GM10248 (cell line): ENCODE measurements around the gene OR11H6.
"Not testable (repeated sequence)": the region's sequence is repeated elsewhere in the genome, so short reads cannot be mapped to it uniquely, and the experiment has no call there.

Experiments used
- CTCF ChIA-PET: fragments of 300-600 bp; sonication (Branson Sonifier 250); formaldehyde crosslinking; extraction: SDS; loops from one replicate; lab custom pipeline; 2021; ENCODE audit warnings: antibody characterized with exemption; lab: Yijun Ruan, JAX
- POLR2A ChIA-PET: fragments of 350-650 bp; sonication (Branson Sonifier 250); formaldehyde crosslinking; extraction: SDS; loops from one replicate; lab custom pipeline; 2020; ENCODE audit warnings: antibody characterized with exemption; lab: Yijun Ruan, JAX
- DNase-seq: peaks from one replicate; pipeline ENCODE4 v3.0.0; 2012; ENCODE audit errors: extremely low spot score
- TF ChIP-seq, protein P1 (sequence below): IDR thresholded peaks from 2 replicates; pipeline ENCODE4 v1.5.1; 2012; ENCODE audit warnings: mild to moderate bottlenecking, low read depth; ENCODE audit errors: extremely low read depth, missing control alignments, control extremely low read depth

The OR11H6 gene

DNA sequence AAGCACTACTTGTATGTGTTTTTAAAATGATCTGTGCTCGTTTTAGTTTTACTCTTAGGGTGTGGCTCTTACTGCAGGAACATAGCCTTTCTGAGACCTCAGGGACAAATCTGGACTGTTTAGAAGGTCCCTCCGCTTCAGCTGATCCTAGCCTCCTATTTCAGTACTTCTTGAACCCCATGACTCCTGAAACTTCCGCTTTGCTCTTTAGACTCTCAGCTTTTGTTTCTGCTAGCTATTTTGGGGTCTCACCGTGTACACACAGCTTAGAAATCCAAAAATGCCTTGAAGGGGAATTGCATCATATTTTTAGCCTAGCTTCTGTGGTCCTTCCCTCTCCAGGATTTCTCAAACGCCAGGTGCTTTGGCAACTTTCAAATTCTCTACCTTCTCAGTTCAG lies 24.5 kb upstream of the OR11H6 start:
- POLR2A ChIA-PET: no interaction called here
- no peak for DNase-seq
- TF ChIP-seq, protein P1, sequence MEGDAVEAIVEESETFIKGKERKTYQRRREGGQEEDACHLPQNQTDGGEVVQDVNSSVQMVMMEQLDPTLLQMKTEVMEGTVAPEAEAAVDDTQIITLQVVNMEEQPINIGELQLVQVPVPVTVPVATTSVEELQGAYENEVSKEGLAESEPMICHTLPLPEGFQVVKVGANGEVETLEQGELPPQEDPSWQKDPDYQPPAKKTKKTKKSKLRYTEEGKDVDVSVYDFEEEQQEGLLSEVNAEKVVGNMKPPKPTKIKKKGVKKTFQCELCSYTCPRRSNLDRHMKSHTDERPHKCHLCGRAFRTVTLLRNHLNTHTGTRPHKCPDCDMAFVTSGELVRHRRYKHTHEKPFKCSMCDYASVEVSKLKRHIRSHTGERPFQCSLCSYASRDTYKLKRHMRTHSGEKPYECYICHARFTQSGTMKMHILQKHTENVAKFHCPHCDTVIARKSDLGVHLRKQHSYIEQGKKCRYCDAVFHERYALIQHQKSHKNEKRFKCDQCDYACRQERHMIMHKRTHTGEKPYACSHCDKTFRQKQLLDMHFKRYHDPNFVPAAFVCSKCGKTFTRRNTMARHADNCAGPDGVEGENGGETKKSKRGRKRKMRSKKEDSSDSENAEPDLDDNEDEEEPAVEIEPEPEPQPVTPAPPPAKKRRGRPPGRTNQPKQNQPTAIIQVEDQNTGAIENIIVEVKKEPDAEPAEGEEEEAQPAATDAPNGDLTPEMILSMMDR: no peak
- CTCF ChIA-PET: no interaction called here

DNA sequence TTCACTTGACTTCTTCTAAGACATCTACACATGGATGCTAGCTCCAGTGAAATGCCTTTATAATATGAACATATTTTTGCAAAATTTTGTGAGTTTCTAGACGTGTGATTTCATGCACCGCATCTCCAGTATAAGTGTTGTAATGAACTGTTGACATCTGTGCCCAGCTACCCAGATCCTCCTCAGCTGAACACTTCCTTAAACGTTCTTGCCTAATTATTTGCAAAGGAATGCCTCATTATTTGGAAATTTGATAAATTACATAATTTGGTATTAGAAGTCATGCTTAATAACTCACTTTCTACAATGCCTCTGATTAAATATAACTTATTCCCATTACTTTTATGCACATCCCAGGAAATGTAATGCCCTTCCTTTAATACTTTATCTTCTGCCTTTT lies 18.8 kb upstream of the OR11H6 start:
- ChIA-PET POLR2A (no interaction called here), CTCF (no interaction called here)
- TF ChIP-seq, protein P1: no peak
- no peak for DNase-seq

DNA sequence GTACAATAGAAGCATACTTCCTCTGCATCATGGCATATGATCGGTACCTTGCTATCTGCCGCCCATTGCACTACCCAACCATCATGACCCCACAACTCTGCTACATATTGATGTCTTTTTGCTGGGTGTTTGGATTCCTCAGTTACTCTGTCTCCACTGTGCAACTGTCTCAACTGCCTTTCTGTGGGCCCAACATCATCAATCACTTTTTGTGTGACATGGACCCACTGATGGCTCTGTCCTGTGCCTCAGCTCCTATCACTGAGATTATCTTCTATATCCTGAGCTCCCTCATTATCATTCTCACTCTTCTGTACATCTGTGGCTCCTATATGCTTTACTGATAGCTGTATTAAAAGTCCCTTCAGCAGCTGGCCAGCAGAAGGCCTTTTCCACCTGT lies 13.9 kb upstream of the OR11H6 start:
- TF ChIP-seq, protein P1: no peak
- ChIA-PET POLR2A (no interaction called here), CTCF (interaction anchor here (0.9 kb wide), 1 partner anchor 16 kb away, joined by 3 read pairs; no protein-coding TSS in a partner anchor)

DNA sequence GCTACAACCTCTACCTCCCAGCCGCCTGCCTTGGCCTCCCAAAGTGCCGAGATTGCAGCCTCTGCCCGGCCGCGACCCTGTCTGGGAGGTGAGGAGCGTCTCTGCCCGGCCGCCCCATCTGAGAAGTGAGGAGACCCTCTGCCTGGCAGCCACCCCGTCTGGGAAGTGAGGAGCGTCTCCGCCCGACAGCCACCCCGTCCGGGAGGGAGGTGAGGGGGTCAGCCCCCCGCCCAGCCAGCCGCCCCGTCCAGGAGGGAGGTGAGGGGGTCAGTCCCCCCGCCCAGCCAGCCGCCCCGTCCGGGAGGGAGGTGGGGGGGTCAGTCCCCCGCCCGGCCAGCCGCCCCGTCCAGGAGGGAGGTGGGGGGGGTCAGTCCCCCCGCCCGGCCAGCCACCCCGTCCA lies 11.1 kb upstream of the OR11H6 start:
- CTCF ChIA-PET, POLR2A ChIA-PET, DNase-seq: not testable (repeated sequence)

More for the DNA sequence above, 13.9 kb upstream of the OR11H6 start:
- no peak for DNase-seq

DNA sequence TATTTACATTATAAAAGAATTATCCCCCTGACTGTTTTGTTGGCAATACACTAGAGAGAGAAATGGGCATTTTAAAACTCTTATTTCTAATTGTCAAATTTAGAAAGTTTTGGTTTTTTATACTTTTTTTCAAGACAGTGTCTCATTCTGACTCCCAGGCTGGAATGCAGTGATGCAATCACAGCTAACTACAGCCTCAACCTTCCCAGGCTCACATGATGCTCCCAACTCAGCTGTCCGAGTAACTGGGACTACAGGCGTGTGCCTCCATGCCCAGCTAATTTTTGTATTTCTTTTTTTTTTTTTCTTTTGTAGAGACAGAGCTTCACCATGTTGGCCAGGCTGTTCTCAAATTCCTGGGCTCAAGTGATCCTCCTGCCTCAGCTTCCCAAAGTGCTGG lies 8.3 kb upstream of the OR11H6 start:
- no peak for DNase-seq
- TF ChIP-seq, protein P1: no peak
- ChIA-PET CTCF (interaction anchor here (1.3 kb wide), 1 partner anchor 13 kb away, joined by 3 read pairs; no protein-coding TSS in a partner anchor), POLR2A (no interaction called here)

DNA sequence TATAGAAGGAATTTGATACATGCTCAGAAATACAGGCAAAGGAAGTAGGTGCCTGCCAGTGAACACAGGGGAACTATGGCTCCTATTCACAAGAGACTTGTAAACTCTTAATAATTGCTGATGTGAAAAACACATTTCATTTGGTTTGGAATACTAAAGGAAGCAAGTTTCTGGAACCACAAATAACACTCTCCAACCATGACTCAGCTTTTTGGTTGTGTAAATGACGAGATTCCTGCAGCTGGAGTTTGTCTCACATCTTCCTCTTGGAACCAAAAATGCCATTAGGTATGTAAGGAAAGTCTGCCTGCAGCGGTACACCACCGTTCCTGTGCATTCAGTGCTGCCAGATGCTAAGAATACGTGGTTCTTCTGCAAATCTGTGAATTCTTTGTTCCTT lies 4.5 kb upstream of the OR11H6 start:
- TF ChIP-seq, protein P1: no peak
- ChIA-PET POLR2A (no interaction called here), CTCF (no interaction called here)
- no peak for DNase-seq

DNA sequence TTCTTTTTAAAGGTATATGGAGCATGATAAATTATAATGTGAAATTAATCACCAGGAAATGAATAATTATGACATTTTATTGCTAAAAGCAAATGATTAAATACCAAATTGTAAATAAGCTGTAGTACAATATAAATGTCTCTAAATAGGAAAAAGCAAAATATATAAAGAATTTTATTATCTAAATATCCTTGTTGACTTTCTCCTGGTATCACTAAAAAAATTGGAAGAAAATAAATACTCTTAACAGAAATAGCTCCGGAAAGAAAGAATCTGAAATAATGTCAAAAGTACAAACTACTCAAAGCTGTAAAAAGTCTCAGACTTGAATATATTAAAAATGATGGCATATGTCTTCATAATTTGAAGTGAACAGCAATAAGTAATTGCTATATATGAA lies 5.2 kb downstream of the OR11H6 start, which contains the start of gene OR11H7:
TSS of gene OR11H7 (plus strand) at position 301 of the 400 bp plus-strand sequence.
- TF ChIP-seq, protein P1: no peak
- ChIA-PET POLR2A (no interaction called here), CTCF (interaction anchor here (0.9 kb wide), 1 partner anchor 14 kb away, joined by 3 read pairs; no protein-coding TSS in a partner anchor)
- DNase-seq: no peak

DNA sequence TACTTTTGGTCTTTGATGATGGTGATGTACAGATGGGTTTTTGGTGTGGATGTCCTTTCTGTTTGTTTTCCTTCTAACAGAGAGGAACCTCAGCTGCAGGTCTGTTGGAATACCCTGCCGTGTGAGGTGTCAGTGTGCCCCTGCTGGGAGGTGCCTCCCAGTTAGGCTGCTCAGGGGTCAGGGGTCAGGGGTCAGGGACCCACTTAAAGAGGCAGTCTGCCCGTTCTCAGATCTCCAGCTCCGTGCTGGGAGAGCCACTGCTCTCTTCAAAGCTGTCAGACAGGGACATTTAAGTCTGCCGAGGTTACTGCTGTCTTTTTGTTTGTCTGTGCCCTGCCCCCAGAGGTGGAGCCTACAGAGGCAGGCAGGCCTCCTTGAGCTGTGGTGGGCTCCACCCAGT lies 11.9 kb downstream of the OR11H6 start:
- CTCF ChIA-PET, POLR2A ChIA-PET, DNase-seq: not testable (repeated sequence)
